SK-N-SH (cell line): ENCODE data around the gene SEPTIN10. TPM values are rescaled to one million over a fixed set of nuclear protein-coding genes. Genes with fewer than 3 reads are reported as not detected.

Source experiments
- CTCF ChIA-PET: fragments of 300-600, 350-600 bp; formaldehyde crosslinking; extraction: SDS; loops from one replicate; lab custom pipeline; 2021; lab: Yijun Ruan, JAX
- POLR2A ChIA-PET: fragments of 350-600 bp; sonication (Branson Sonifier 250); formaldehyde crosslinking; extraction: SDS; loops from one replicate; lab custom pipeline; 2020; ENCODE audit warnings: antibody characterized with exemption, inconsistent platforms; lab: Yijun Ruan, JAX
- DNase-seq: peaks from one replicate; pipeline ENCODE4 v3.0.0; 2012
- H2AFZ ChIP-seq: fragments of 200-600 bp; sonication (generic); 2 replicates; pipeline ENCODE4 v1.8.1; 2016; ENCODE audit warnings: antibody characterized with exemption, mild to moderate bottlenecking, low read depth
- H3F3A ChIP-seq: fragments of 200-600 bp; sonication (generic); replicated peaks from 2 replicates; pipeline ENCODE3; 2016; ENCODE audit warnings: antibody characterized with exemption, mild to moderate bottlenecking; ENCODE audit not compliant: insufficient read depth
- H3K27ac ChIP-seq, 2 experiments: fragments of 200-500 bp in 1 of 2; fragments of 200-600 bp in 1 of 2; sonication (Bioruptor generic) in 1 of 2; sonication (generic), shearing (Covaris generic) in 1 of 2; 2 replicates each; pipeline versions ENCODE4 v1.5.1 to v1.6.1; 2014 to 2016; ENCODE audit warnings: low read depth in 2 of 2, inconsistent platforms in 1 of 2, low read length in 1 of 2, mild to moderate bottlenecking in 1 of 2, mixed read lengths in 1 of 2
- H3K27me3 ChIP-seq: fragments of 200-600 bp; sonication (generic), shearing (Covaris generic); 2 replicates; pipeline ENCODE4 v1.6.1; 2016; ENCODE audit warnings: mixed run types; ENCODE audit not compliant: insufficient read depth
- H3K36me3 ChIP-seq, 2 experiments: fragments of 200-500 bp in 1 of 2; fragments of 200-600 bp in 1 of 2; sonication (Bioruptor generic) in 1 of 2; sonication (generic) in 1 of 2; replicated peaks in 1 of 2; 2 replicates each; pipeline versions ENCODE3 to v1.5.1; 2014 to 2016; ENCODE audit warnings: low read length in 1 of 2, mild to moderate bottlenecking in 1 of 2; ENCODE audit not compliant: insufficient read depth in 2 of 2, control insufficient read depth in 1 of 2
- H3K4me1 ChIP-seq, 2 experiments: fragments of 200-500 bp in 1 of 2; fragments of 200-600 bp in 1 of 2; sonication (Bioruptor generic) in 1 of 2; sonication (generic), shearing (Covaris generic) in 1 of 2; 2 replicates each; pipeline versions ENCODE4 v1.5.1 to v1.6.1; 2014 to 2016; ENCODE audit warnings: low read depth in 1 of 2, low read length in 1 of 2, mixed run types in 1 of 2; ENCODE audit not compliant: insufficient read depth in 2 of 2, control insufficient read depth in 1 of 2
- H3K4me2 ChIP-seq: fragments of 200-600 bp; sonication (generic), shearing (Covaris generic); 2 replicates; pipeline ENCODE4 v1.6.1; 2017; ENCODE audit warnings: mixed run types
- H3K4me3 ChIP-seq, 2 experiments: fragments of 200-500 bp in 1 of 2; fragments of 200-600 bp in 1 of 2; sonication (Bioruptor generic) in 1 of 2; sonication (generic), shearing (Covaris generic) in 1 of 2; 2 replicates each; pipeline versions ENCODE4 v1.5.1 to v1.8.1; 2014 to 2016; ENCODE audit warnings: low read depth in 2 of 2, inconsistent platforms in 1 of 2, low read length in 1 of 2, mild to moderate bottlenecking in 1 of 2, mixed read lengths in 1 of 2, moderate library complexity in 1 of 2
- H3K79me2 ChIP-seq: fragments of 200-600 bp; sonication (generic); 2 replicates; pipeline ENCODE4 v1.8.1; 2017; ENCODE audit warnings: mild to moderate bottlenecking; ENCODE audit not compliant: insufficient read depth
- H3K9ac ChIP-seq: fragments of 200-600 bp; sonication (generic); 2 replicates; pipeline ENCODE4 v1.6.1; 2017; ENCODE audit warnings: mixed run types
- H3K9me2 ChIP-seq: fragments of 200-600 bp; sonication (generic); 2 replicates; pipeline ENCODE4 v1.6.1; 2017; ENCODE audit warnings: mixed run types
- H3K9me3 ChIP-seq: fragments of 200-600 bp; sonication (generic); 2 replicates; pipeline ENCODE4 v1.6.1; 2017; ENCODE audit warnings: mixed run types, mild to moderate bottlenecking, moderate library complexity
- H4K20me1 ChIP-seq: fragments of 200-600 bp; sonication (generic); 2 replicates; pipeline ENCODE4 v1.6.1; 2017; ENCODE audit warnings: mild to moderate bottlenecking, mixed run types; ENCODE audit not compliant: insufficient read depth
- GABPA ChIP-seq: IDR thresholded peaks from 2 replicates; pipeline ENCODE4 v1.4.0; 2012; ENCODE audit warnings: low read depth, mild to moderate bottlenecking
- JUND ChIP-seq: IDR thresholded peaks from 2 replicates; pipeline ENCODE4 v1.4.0; 2012
- MXI1 ChIP-seq: IDR thresholded peaks from 2 replicates; pipeline ENCODE4 v1.6.1; 2012; ENCODE audit warnings: mild to moderate bottlenecking, low read depth, low read length, improper control_type of control experiment
- RXRA ChIP-seq: IDR thresholded peaks from 2 replicates; pipeline ENCODE4 v1.4.0; 2012; ENCODE audit warnings: low read depth, mild to moderate bottlenecking, borderline replicate concordance
- SMC3 ChIP-seq: IDR thresholded peaks from 2 replicates; pipeline ENCODE4 v1.6.1; 2012; ENCODE audit warnings: low read depth, low read length, improper control_type of control experiment
- TEAD4 ChIP-seq: IDR thresholded peaks from 2 replicates; pipeline ENCODE4 v1.4.0; 2012; ENCODE audit warnings: mild to moderate bottlenecking, borderline replicate concordance; ENCODE audit not compliant: insufficient read depth
- WGBS: methylation state at CpG from one replicate; pipeline ENCODE4 v1.1.6; 2017; ENCODE audit warnings: low lambda C conversion rate; 5-methylcytosine and 5-hydroxymethylcytosine counted together
- polyA plus RNA-seq, 3 experiments: library from polyadenylated mRNA; depleted of rRNA; stranded (reverse); fragments of >200 nt; gene quantifications; 2 replicates each; pipeline ENCODE4 v1.2.3, GENCODE V29; 2012
- TF ChIP-seq, protein P1 (sequence below): fragments of 150-350 bp; IDR thresholded peaks from 2 replicates; pipeline ENCODE4 v1.6.1; 2016; ENCODE audit warnings: mild to moderate bottlenecking, low read depth, low read length
- TF ChIP-seq, protein P2 (sequence below): IDR thresholded peaks from 2 replicates; pipeline ENCODE4 v1.4.0; 2012; ENCODE audit warnings: low read depth

SEPTIN10 gene
- polyA plus RNA-seq, 1 of the 3 experiments (the other 2 are of a cell fraction), result 46.5 TPM

- H3K27me3 ChIP-seq, result no peaks in the 10 kb centered on the region
- H3K79me2 ChIP-seq, result no peaks in the 10 kb centered on the region
- no peaks in the 10 kb centered on the region for H3K36me3 ChIP-seq
- H4K20me1 ChIP-seq, result no peaks in the 10 kb centered on the region
- POLR2A ChIA-PET, result no interaction called here
- H3K4me2 ChIP-seq, result no peak overlapping the region
- no peak for TF ChIP-seq MXI1
- no peak for TF ChIP-seq GABPA
- TF ChIP-seq TEAD4, result no peak
- TF ChIP-seq, protein P1, sequence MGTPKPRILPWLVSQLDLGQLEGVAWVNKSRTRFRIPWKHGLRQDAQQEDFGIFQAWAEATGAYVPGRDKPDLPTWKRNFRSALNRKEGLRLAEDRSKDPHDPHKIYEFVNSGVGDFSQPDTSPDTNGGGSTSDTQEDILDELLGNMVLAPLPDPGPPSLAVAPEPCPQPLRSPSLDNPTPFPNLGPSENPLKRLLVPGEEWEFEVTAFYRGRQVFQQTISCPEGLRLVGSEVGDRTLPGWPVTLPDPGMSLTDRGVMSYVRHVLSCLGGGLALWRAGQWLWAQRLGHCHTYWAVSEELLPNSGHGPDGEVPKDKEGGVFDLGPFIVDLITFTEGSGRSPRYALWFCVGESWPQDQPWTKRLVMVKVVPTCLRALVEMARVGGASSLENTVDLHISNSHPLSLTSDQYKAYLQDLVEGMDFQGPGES, result no peak
- TF ChIP-seq SMC3, result no peak
- TF ChIP-seq, protein P2, sequence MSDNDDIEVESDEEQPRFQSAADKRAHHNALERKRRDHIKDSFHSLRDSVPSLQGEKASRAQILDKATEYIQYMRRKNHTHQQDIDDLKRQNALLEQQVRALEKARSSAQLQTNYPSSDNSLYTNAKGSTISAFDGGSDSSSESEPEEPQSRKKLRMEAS, result no peak
- CTCF ChIA-PET, result interaction anchor here (1.5 kb wide), 1 partner anchor 16 kb away, joined by 3 read pairs; no protein-coding TSS in a partner anchor
- H3K4me1 ChIP-seq, result no peaks in the 10 kb centered on the region
- H3K9me3 ChIP-seq, result no peaks in the 10 kb centered on the region
- no peaks in the 10 kb centered on the region for H3K9me2 ChIP-seq
- no peak overlapping the region for H3K4me3 ChIP-seq
- H3K9ac ChIP-seq, result no peak overlapping the region
- H2AFZ ChIP-seq, result no peak overlapping the region
- H3K27ac ChIP-seq, result no peak overlapping the region
- no peaks in the 10 kb centered on the region for H3F3A ChIP-seq
- DNase-seq, result no peak
- 87% methylated on average over 14 of the region's 14 CpGs for WGBS
Observed at GRCh38 chr2:109632158-109632789, 18.5 kb upstream of the SEPTIN10 start.

DNA sequence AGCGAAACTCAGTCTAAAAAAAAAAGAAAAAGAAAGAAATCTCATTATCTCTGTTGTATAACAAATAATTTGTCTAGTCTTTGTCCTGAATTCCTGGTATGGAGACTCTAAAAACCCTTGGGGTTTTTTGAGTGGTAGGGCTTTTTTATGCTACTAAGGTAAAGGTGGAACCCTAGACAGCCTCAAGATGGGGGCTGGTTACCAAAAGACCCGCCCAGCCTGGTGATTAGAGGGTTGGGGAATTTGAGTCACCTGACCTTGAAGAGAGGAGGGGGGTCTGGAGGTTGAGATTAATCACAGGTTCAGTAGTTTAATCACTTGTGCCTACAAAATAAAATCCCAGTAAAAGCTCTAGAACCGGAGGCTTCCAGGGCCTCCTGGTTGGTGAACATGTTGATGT lies 18.0 kb upstream of the SEPTIN10 start:
- H3K4me2 ChIP-seq, result no peak overlapping the region
- 79% methylated on average over 3 of the region's 3 CpGs for WGBS
- POLR2A ChIA-PET, result no interaction called here
- no peaks in the 10 kb centered on the region for H3K9me3 ChIP-seq
- TF ChIP-seq JUND, result no peak
- no peak for TF ChIP-seq RXRA
- TF ChIP-seq, all 33 proteins: peak for 0
- no peak overlapping the region for H2AFZ ChIP-seq
- no peaks in the 10 kb centered on the region for H4K20me1 ChIP-seq
- no peak overlapping the region for H3K4me3 ChIP-seq
- CTCF ChIA-PET, result interaction anchor here (1.5 kb wide), 1 partner anchor 16 kb away, joined by 3 read pairs; no protein-coding TSS in a partner anchor
- no peak for DNase-seq
- H3K27ac ChIP-seq, result no peak overlapping the region
- no peaks in the 10 kb centered on the region for H3K36me3 ChIP-seq
- no peaks in the 10 kb centered on the region for H3K79me2 ChIP-seq
- H3K4me1 ChIP-seq, result no peaks in the 10 kb centered on the region
- no peaks in the 10 kb centered on the region for H3K27me3 ChIP-seq
- no peaks in the 10 kb centered on the region for H3F3A ChIP-seq
- no peaks in the 10 kb centered on the region for H3K9me2 ChIP-seq
- H3K9ac ChIP-seq, result no peak overlapping the region
